Activated T-cell treated with anti-CD3 and anti-CD28 coated beads, Interleukin-2, amount 50 U/mL, for 24 hours (primary cell): ENCODE results near the gene METTL15.
"Not testable (repeated sequence)": the region's sequence is repeated elsewhere in the genome, so short reads cannot be mapped to it uniquely, and the experiment has no call there.

Experiments
- DNase-seq: peaks from one replicate; pipeline ENCODE4 v3.0.0-alpha.2; 2020
- H3K27ac Mint-ChIP-seq: 2 replicates; pipeline ENCODE4 v1.8.0; 2020; ENCODE audit warnings: mild to moderate bottlenecking, mixed read lengths
- H3K27me3 Mint-ChIP-seq: 2 replicates; pipeline ENCODE4 v1.8.0; 2020; ENCODE audit warnings: mixed read lengths
- H3K36me3 Mint-ChIP-seq: 2 replicates; pipeline ENCODE4 v1.8.0; 2020; ENCODE audit warnings: low read depth, mixed read lengths
- H3K4me1 Mint-ChIP-seq: 2 replicates; pipeline ENCODE4 v1.8.0; 2020; ENCODE audit warnings: low read depth, mixed read lengths
- H3K4me3 Mint-ChIP-seq: 2 replicates; pipeline ENCODE4 v1.8.0; 2020; ENCODE audit warnings: mild to moderate bottlenecking, moderate library complexity, mixed read lengths
- H3K9me3 Mint-ChIP-seq: 2 replicates; pipeline ENCODE4 v1.8.0; 2020; ENCODE audit warnings: mixed read lengths

Gene METTL15

DNA sequence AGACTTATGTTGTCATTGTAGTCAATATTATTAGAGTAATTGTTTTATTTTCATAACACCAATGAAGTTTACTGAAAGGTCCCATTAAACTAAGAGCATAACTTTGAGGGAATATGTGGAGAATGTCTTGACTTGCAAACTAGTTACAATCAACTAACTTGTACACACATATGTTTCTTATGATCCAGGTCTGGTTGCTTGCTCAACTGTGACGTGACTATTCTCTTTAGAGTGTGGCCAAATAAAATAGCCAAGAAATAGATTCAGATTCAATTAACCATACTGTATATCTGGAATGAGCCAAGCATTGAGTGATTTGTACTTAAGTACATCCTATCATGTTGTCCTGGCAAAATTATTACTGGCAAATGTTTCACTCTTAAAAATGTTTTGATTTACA, 101.7 kb downstream of the METTL15 start:
- Mint-ChIP-seq H3K4me1 (peaks cover 15% of the 10 kb centered on the region), H3K27me3 (no peaks in the 10 kb centered on the region), H3K4me3 (no peak overlapping the region), H3K36me3 (peaks cover 61% of the 10 kb centered on the region), H3K9me3 (peaks cover under 1% of the 10 kb centered on the region), H3K27ac (no peak overlapping the region)
- DNase-seq: no peak

DNA sequence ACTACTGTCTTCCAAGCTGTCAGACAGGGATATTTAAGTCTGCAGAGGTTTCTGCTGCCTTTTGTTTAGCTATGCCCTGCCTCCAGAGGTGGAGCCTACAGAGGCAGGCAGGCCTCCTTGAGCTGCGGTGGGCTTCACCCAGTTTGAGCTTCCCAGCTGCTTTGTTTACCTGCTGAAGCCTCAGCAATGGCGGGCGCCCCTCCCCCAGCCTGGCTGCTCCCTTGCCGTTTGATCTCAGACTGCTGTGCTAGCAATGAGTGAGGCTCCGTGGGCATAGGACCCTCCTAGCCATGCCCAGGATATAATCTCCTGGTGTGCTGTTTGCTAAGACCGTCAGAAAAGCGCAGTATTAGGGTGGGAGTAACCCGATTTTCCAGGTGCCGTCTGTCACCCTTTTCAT, 113.9 kb downstream of the METTL15 start:
- H3K27me3 Mint-ChIP-seq, DNase-seq, H3K4me3 Mint-ChIP-seq, H3K9me3 Mint-ChIP-seq, H3K27ac Mint-ChIP-seq: not testable (repeated sequence)
- Mint-ChIP-seq H3K36me3 (peaks cover 43% of the 10 kb centered on the region), H3K4me1 (peaks cover 25% of the 10 kb centered on the region)

DNA sequence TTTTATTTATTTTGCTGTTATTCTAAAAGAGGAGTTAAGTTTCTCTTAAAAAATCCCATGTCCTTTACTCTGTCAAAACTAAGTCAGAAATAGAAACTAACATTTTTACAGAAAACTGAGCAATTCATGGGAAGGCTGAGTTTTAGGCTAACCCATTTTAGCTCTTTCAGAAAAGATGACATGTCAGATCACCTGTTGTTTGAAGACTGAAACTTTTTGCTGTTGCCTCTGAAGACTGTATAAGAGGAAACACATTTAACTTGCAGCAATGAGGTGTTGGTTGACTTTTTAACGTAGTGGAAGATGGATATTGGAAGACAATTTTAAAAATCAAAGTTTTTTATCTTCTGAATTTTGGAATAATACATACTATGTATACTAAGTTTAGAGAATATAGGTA, 115.4 kb downstream of the METTL15 start:
- Mint-ChIP-seq H3K9me3 (no peaks in the 10 kb centered on the region), H3K36me3 (peaks cover 39% of the 10 kb centered on the region), H3K4me1 (peaks cover 22% of the 10 kb centered on the region), H3K27me3 (no peaks in the 10 kb centered on the region), H3K27ac (no peak overlapping the region), H3K4me3 (no peak overlapping the region)
- DNase-seq: no peak

DNA sequence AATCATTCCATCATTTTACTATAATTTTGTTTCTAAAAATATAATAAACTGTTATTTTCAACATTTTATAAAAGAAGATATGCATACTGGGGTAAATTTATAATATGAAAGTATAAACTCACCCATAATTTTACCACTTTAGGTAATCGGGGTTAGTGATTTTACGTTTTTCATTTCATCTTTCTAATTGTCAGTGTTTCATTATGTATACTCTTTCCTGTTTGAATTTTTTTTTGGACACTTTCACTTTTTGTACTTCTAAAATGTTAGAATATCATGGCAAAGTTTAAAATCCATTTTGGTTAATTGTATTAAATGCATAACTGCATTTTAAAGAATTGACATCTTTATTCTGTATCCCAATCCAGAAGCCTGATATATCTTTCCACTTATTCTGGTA, 115.8 kb downstream of the METTL15 start:
- Mint-ChIP-seq H3K36me3 (peaks cover 35% of the 10 kb centered on the region), H3K27me3 (no peaks in the 10 kb centered on the region), H3K4me3 (no peak overlapping the region), H3K9me3 (no peaks in the 10 kb centered on the region), H3K27ac (no peak overlapping the region), H3K4me1 (peaks cover 22% of the 10 kb centered on the region)
- no peak for DNase-seq

DNA sequence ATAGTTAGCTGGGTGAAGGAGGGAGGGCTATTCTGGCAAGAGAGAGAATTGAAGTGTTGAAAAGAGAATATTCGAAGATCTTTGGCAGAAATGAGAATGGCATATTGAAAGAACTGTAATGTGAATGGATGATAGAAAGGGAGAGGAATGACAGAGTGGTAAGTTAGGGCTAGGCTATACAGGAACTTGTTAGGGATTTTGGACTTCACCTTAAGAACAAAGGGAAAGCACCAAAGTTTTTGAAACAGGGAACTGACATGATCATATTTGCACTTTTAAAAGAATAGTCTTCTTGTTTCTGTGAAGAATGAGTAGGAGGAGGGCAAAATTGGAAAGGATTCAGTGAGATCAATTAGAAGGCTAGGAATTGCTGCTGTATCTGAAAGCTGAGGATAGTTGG, 119.3 kb downstream of the METTL15 start:
- no peak overlapping the region for H3K27ac Mint-ChIP-seq
- H3K36me3 Mint-ChIP-seq: peaks cover 35% of the 10 kb centered on the region
- H3K27me3 Mint-ChIP-seq: no peaks in the 10 kb centered on the region
- H3K9me3 Mint-ChIP-seq: no peaks in the 10 kb centered on the region
- no peak overlapping the region for H3K4me3 Mint-ChIP-seq
- DNase-seq: no peak
- peaks cover 14% of the 10 kb centered on the region for H3K4me1 Mint-ChIP-seq

DNA sequence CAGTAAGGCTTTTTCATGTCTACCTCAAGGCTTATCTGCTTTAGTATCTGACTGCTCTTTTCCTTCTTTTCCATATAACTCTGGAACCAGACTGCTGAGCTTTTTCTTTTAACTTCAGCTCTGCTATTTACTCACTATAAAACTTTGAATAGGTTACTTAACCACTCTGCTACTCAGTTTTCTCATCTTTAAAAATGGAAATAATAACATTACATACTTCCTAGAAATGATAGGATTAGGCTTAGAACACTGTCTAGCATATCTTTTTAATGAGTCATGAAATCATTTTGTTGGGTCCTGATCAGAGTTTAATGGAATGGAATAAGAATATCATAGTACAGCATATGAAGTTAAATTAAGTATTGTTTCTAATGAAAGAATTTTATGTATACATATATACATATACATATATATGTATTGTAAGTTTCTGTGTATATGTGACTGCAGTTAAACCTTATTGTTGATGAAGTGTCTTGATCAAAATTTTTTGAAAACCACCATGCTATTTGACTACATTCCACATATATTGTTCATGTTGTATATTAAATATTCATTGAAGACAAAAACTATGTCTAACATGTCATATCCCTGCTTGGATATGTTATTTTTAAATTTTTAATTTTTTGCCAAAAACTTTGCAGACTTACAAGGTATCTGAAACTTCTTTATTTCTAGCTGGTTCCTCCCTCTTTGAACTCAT, 120.2 kb downstream of the METTL15 start:
- Mint-ChIP-seq H3K4me1 (peaks cover 11% of the 10 kb centered on the region), H3K36me3 (peaks cover 42% of the 10 kb centered on the region), H3K9me3 (no peaks in the 10 kb centered on the region), H3K27ac (no peak overlapping the region), H3K4me3 (no peak overlapping the region), H3K27me3 (no peaks in the 10 kb centered on the region)
- DNase-seq: no peak

DNA sequence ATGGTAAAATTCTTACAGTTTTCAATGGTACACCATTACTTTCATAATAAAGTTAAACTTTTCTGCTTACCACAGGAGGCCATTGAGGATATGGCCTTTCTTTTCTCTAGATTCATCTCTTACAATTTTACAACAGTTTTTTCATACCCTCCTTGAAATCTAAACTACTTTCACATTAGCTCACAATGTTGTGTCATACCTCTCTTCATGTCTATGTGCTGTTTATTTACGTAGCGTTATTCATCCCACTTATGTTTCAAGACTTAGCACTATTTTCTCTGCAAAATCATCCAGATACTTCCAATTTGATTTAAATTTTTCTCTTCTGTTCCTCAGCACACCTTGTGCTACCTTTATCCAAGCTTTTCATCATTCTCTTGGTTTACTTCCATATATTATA, 123.3 kb downstream of the METTL15 start:
- H3K36me3 Mint-ChIP-seq: peaks cover 45% of the 10 kb centered on the region

DNA sequence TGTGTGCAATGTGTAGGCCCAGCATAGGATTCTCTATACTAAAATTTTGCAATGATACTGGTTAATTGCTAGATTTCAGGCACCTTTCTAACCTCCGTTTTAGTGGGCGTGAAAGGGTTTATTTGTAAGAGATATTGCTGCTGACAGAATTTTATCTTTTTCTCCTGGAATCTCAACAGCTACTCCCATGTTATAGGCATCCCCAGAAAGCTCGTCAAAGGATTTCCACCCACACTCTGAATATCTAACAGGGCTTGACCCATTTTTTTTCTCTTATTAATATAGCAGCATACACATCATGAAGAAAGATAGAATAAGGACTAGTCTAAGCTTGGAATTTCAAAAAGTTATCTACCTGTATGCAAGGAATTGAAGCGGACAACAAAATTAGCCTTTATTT, 124.5 kb downstream of the METTL15 start:
- H3K27me3 Mint-ChIP-seq: no peaks in the 10 kb centered on the region
- H3K36me3 Mint-ChIP-seq: peaks cover 48% of the 10 kb centered on the region
- DNase-seq: no peak
- H3K4me3 Mint-ChIP-seq: no peak overlapping the region
- H3K4me1 Mint-ChIP-seq: peaks cover 3% of the 10 kb centered on the region
- H3K9me3 Mint-ChIP-seq: no peaks in the 10 kb centered on the region
- H3K27ac Mint-ChIP-seq: no peak overlapping the region

More for the DNA sequence above, 123.3 kb downstream of the METTL15 start:
- Mint-ChIP-seq H3K9me3 (no peaks in the 10 kb centered on the region), H3K27me3 (no peaks in the 10 kb centered on the region), H3K4me1 (peaks cover 6% of the 10 kb centered on the region), H3K27ac (no peak overlapping the region), H3K4me3 (no peak overlapping the region)
- no peak for DNase-seq

DNA sequence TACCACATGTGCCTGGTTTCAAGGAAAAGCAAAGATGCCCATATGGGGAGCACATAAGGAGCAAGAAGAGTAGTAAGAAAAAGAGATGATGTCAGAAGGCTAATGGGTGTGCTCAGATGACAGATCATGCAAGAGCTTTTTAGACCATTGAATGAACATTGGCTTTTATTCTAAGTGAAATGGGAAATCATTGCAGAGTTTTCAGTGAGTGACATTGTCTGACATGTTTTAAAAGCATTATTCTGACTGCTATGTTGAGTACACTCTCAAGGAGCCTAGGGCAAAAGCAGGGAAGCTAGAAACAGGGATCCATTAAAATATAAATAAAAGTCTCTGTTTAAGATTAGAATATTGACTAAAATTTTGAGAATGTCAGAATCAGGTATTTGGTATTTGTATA, 133.6 kb downstream of the METTL15 start:
- H3K27ac Mint-ChIP-seq: no peak overlapping the region
- no peaks in the 10 kb centered on the region for H3K9me3 Mint-ChIP-seq
- H3K4me1 Mint-ChIP-seq: no peaks in the 10 kb centered on the region
- DNase-seq: no peak
- no peak overlapping the region for H3K4me3 Mint-ChIP-seq
- peaks cover 45% of the 10 kb centered on the region for H3K36me3 Mint-ChIP-seq
- no peaks in the 10 kb centered on the region for H3K27me3 Mint-ChIP-seq

DNA sequence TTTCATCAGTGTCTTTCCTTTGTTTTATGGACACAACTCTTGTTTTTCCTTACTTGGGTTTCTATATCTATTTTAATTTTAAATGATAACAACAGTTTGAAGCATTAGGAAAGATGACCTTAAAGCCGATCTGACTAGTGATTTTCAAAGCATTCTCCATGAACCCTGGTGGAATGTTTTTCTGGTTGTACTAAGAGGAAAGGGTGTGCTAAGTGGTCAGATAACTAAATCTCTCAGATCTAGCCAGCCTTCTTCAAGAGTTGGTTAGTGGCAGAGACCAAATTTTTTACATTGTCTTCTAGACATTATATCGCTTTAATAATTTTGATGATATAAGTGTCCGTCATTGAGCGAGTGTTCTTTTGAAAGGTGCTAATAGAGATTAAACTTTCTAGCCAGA, 134.4 kb downstream of the METTL15 start:
- no peak overlapping the region for H3K27ac Mint-ChIP-seq
- no peaks in the 10 kb centered on the region for H3K4me1 Mint-ChIP-seq
- peaks cover 41% of the 10 kb centered on the region for H3K36me3 Mint-ChIP-seq
- no peaks in the 10 kb centered on the region for H3K9me3 Mint-ChIP-seq
- H3K27me3 Mint-ChIP-seq: no peaks in the 10 kb centered on the region
- H3K4me3 Mint-ChIP-seq: no peak overlapping the region
- no peak for DNase-seq

DNA sequence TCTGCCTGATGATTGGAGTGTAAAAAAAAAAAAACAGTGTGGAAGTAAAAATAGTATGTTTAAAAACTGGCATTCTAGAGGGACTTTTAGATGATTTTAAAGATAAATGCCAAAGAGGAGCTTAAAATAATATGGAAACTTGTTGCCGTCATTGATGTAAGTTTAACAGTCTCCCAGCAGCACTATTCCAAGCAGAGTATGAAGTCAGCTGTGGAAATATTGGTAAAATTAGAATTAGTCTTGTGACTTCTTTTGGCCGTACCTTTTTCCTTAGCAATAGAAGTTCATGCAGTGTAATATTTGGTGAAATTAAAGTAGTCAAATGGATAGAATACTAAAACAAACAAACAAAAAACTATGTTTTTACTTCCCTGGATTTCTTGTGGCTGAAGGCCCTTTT, 134.9 kb downstream of the METTL15 start:
- Mint-ChIP-seq H3K27me3 (no peaks in the 10 kb centered on the region), H3K36me3 (peaks cover 46% of the 10 kb centered on the region), H3K9me3 (no peaks in the 10 kb centered on the region), H3K4me1 (no peaks in the 10 kb centered on the region), H3K27ac (no peak overlapping the region), H3K4me3 (no peak overlapping the region)
- DNase-seq: no peak

DNA sequence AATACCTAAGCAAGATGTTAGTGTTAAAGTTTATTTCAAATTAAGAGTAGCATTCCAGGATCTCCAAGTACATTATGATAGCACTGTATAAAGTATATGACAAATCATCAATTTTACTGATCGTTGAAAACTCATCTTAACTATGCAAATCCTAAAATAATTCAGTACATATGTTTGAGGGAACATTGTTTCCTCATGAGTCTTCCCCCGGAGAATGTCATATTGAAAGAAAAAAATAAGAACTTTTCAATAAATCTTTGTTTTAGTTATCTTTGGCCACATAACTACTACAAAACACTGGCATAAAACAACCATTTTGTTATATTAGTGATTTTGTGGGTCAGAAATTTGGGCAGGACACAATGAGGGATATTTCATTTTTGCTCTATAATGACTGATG, 135.4 kb downstream of the METTL15 start:
- Mint-ChIP-seq H3K4me3 (no peak overlapping the region), H3K27me3 (no peaks in the 10 kb centered on the region), H3K4me1 (no peaks in the 10 kb centered on the region), H3K9me3 (no peaks in the 10 kb centered on the region), H3K36me3 (peaks cover 48% of the 10 kb centered on the region), H3K27ac (no peak overlapping the region)
- DNase-seq: no peak

DNA sequence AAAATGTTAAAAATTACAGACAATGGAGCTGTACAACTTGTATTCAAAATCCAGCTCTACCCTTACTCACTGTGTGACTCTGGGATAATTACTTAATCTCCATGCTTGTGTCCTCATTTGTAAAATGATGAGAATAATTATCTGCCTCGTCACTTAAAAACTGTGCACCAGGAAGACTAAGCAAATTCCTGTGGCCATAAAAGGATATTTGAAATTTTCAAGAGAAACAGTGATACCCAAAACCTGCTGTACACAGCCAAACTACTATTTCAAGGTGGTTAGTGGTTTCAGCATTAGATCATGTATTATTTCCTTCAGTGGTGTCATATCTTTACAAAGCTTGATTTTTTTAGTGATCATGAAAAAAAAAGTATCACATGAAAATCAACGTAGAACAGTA, 136.9 kb downstream of the METTL15 start:
- H3K4me1 Mint-ChIP-seq: no peaks in the 10 kb centered on the region
- no peak overlapping the region for H3K27ac Mint-ChIP-seq
- no peak overlapping the region for H3K4me3 Mint-ChIP-seq
- H3K27me3 Mint-ChIP-seq: no peaks in the 10 kb centered on the region
- peaks cover 7% of the 10 kb centered on the region for H3K9me3 Mint-ChIP-seq
- DNase-seq: no peak
- H3K36me3 Mint-ChIP-seq: peaks cover 51% of the 10 kb centered on the region

DNA sequence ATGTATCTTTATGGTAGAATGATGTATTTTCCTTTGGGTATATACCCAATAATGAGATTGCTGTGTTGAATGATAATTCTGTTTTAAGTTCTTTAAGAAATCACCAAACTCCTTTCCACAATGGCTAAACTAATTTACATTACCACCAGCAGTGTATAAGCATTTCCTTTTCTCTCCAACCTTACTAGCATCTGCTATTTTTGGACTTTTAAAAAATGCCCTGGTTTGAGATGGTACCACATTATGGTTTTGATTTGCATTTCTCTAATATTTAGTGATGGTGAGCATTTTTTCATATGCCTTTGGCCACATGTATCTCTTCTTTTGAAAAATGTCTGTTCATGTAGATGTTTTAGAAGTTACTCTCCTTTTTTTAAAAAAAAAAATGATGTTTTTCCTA, 142.0 kb downstream of the METTL15 start:
- Mint-ChIP-seq H3K9me3 (peaks cover 20% of the 10 kb centered on the region), H3K36me3 (peaks cover 65% of the 10 kb centered on the region), H3K4me3 (no peak overlapping the region), H3K27ac (no peak overlapping the region), H3K4me1 (no peaks in the 10 kb centered on the region), H3K27me3 (no peaks in the 10 kb centered on the region)
- DNase-seq: no peak

DNA sequence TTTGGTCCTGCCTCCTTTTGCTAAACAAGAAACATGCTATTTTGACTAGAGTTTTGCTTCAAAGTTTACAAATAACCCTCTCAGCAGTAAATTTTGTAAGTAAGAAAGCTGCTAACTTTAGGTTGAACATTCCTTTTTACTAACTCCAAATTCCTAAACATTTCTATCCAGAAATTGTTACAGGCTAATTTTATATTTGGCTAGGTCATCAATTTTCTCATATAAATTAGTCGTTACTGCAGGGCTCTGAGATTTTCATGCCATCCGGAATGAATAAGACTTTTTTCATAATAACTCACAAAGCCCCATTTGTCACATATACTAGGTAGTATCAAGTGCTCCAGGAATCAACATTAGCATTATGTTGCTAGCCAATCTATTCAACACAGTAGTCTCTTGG, 143.1 kb downstream of the METTL15 start:
- no peak for DNase-seq
- peaks cover 67% of the 10 kb centered on the region for H3K36me3 Mint-ChIP-seq
- H3K27me3 Mint-ChIP-seq: no peaks in the 10 kb centered on the region
- no peak overlapping the region for H3K4me3 Mint-ChIP-seq
- H3K9me3 Mint-ChIP-seq: peaks cover 24% of the 10 kb centered on the region
- no peak overlapping the region for H3K27ac Mint-ChIP-seq
- H3K4me1 Mint-ChIP-seq: no peaks in the 10 kb centered on the region

DNA sequence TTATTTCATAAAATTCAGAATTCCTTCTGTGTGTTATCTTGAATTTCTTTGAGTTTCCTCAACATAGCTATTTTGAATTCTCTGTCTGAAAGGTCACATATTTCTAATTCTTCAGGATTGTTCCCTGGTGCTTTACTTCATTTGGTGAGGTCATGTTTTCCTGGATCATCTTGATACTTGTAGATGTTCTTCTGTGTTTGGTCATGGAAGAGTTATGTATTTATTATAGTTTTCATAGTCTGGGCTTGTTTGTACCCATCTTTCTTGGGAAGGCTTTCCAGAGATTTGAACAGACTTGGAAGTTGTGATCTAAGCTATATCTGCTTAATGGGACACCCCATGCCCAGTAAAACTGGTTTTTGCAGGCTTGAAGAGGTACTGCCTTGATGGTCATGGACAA, 149.6 kb downstream of the METTL15 start:
- no peak for DNase-seq
- H3K4me1 Mint-ChIP-seq: no peaks in the 10 kb centered on the region
- no peak overlapping the region for H3K4me3 Mint-ChIP-seq
- H3K27me3 Mint-ChIP-seq: no peaks in the 10 kb centered on the region
- H3K27ac Mint-ChIP-seq: no peak overlapping the region
- peaks cover 69% of the 10 kb centered on the region for H3K36me3 Mint-ChIP-seq
- H3K9me3 Mint-ChIP-seq: peaks cover 22% of the 10 kb centered on the region
